ENCODE measurements around the gene GAS2L2. TPM values are rescaled to one million over a fixed set of nuclear protein-coding genes. Genes with fewer than 3 reads are reported as not detected.

GAS2L2 gene
- total and polyA plus RNA-seq, 2 of the 8 experiments (the other 6 are each of a cell fraction or from before 2014, with no cell fraction given): 0.09 to 0.13 TPM

DNA sequence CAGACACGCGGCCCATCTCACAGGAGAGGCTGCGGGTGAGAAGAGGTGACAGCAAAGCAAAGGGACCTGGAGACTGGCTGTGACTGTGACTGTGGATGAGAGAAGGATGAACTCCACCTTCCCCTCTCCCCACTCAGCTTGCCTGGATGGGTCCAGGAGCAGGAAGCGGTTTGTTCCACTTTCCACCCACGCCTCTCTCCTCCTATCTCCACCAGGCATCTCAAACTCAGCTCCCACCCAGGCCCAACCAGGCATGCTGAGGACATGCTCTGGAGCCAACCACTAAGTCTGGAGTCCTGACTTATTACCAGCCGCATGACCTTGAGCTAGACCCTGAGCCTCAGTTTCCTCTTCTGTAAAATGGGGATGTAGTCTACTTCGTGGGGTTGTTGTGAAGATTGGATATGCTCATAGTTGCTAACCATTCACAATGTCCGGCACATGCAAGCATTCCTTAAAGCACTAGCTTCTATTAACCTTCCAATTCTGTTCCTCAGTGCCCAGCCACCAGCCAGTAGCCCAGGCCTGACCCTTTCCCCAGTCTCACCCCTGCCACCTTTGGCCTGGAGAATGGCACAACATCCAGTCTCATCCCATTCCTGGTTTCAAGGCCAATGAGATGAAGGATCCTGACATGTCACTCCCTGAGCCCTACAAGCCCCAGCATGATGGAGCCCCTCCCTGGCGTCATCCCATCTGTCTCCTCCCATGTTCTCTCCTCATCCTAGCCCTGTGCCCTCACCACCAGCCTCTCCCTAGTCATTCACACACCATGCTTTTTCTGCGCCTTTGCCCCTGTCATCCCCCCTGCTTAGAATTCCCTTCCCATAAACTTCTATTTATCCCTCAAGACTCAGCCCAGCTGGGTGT lies 2.3 kb downstream of the GAS2L2 start:
- Histone ChIP-seq H3K79me2 (ENCODE audit: control insufficient read depth in 1 of 2, insufficient read depth in 2 of 2, low read length in 2 of 2) (no peaks in the 10 kb centered on the region), H2AFZ (ENCODE audit: low read length) (0 out of 2 replicates have a peak overlapping the region, but pooled peaks have one; percentile 93), H2BK120ac (replicated peaks; ENCODE audit: low read depth, low read length) (no peak overlapping the region), H3K27me3 (replicated peaks in 1 of 4; ENCODE audit: control insufficient read depth in 3 of 4, extremely low read depth in 1 of 4, insufficient read depth in 3 of 4, low read length in 3 of 4) (peaks cover 2 to 19% (median 12%) of the 10 kb centered on the region in 4 experiments; a peak in 6 of 7 replicates), H2BK12ac (ENCODE audit: low read depth, low read length) (peak overlapping the region; percentile 85; the same call in 1 of the 2 replicates), H3K18ac (ENCODE audit: extremely low read depth, low read length) (peak overlapping the region; percentile 78; the same call in 1 of the 2 replicates), H3K23me2 (ENCODE audit: low read depth, low read length) (no peaks in the 10 kb centered on the region), H4K8ac (ENCODE audit: extremely low read depth, insufficient read depth, low read length) (no peak overlapping the region; the same call in 1 of the 2 replicates), H3K4me1 (replicated peaks in 1 of 4; ENCODE audit: control insufficient read depth in 3 of 4, insufficient read depth in 4 of 4, low read length in 3 of 4) (peaks cover 0 to 12% (median 5%) of the 10 kb centered on the region in 4 experiments; a peak in 5 of 7 replicates), H3K4me3 (ENCODE audit: extremely low read depth in 1 of 4, insufficient read depth in 2 of 4, low read depth in 3 of 4, low read length in 4 of 4) (peak overlapping the region in 3 of 4 experiments; percentile 15 to 50 (median 29); a peak in 4 of 8 replicates), H2BK5ac (ENCODE audit: low read depth, low read length) (0 out of 2 replicates have a peak overlapping the region, but pooled peaks have one; percentile 44), H3K14ac (ENCODE audit: insufficient read length) (no peak overlapping the region), H3K9me3 (ENCODE audit: insufficient read depth in 2 of 2, low read depth in 1 of 2, low read length in 1 of 2) (no peaks in the 10 kb centered on the region), H2BK20ac (ENCODE audit: low read length) (peak overlapping the region; percentile 61; the same call in 1 of the 2 replicates), H2AK5ac (ENCODE audit: low read depth, low read length) (no peak overlapping the region), H4K91ac (replicated peaks; ENCODE audit: insufficient read length, low read length) (peak overlapping the region; percentile 90), H3K4ac (replicated peaks; ENCODE audit: insufficient read length, low read depth, low read length) (no peak overlapping the region), H3K36me3 (ENCODE audit: control insufficient read depth in 2 of 4, insufficient read depth in 4 of 4, low read length in 3 of 4) (no peaks in the 10 kb centered on the region), H3K23ac (ENCODE audit: insufficient read length) (no peak overlapping the region), H4K5ac (ENCODE audit: insufficient read length, low read depth, low read length) (no peak overlapping the region), H3K4me2 (ENCODE audit: insufficient read depth in 1 of 2, low read depth in 2 of 2, low read length in 2 of 2) (peak overlapping the region; percentile 25 to 76; a peak in 3 of 4 replicates), H4K20me1 (replicated peaks in 1 of 2; ENCODE audit: control insufficient read depth in 1 of 2, insufficient read depth in 2 of 2, low read length in 2 of 2) (no peaks in the 10 kb centered on the region), H3K27ac (ENCODE audit: low read depth, low read length) (no peak overlapping the region), H3K9ac (replicated peaks in 1 of 4; ENCODE audit: extremely low read depth in 1 of 4, low read depth in 3 of 4, low read length in 3 of 4) (no peak overlapping the region), H3K79me1 (ENCODE audit: low read depth, low read length) (no peaks in the 10 kb centered on the region), H3K56ac (replicated peaks; ENCODE audit: insufficient read length, low read depth, low read length) (no peak overlapping the region), H2BK15ac (ENCODE audit: low read length) (no peak overlapping the region; the same call in 1 of the 2 replicates)
- no peak for DNase-seq (ENCODE audit: low read depth in 1 of 2, low spot score in 2 of 2)
- FAIRE-seq: no peak
- POLR2A ChIA-PET (ENCODE audit: partially characterized antibody): interaction anchor here (1.0 to 2.3 kb wide), 3 partner anchors 14 to 58 kb away, joined by 3 to 6 read pairs (median 5); partner anchors contain the start of genes RASL10B and TAF15
- CTCF ChIA-PET (ENCODE audit: partially characterized antibody): interaction anchor here (0.9 to 8.4 kb wide), 11 partner anchors 10 to 160 kb away, joined by 3 to 166 read pairs (median 3); partner anchors contain the start of genes C17orf50 and TAF15
- 87% methylated on average over 10 of the region's 10 CpGs; no CpG with 5 or more reads in 1 of the 2 experiments for WGBS, 2 experiments (ENCODE audit: extremely low coverage in 1 of 2, insufficient coverage in 1 of 2, insufficient read length in 1 of 2, insufficient replicate concordance in 2 of 2, low coverage in 1 of 2, low lambda C conversion rate in 2 of 2, missing lambda C conversion rate in 1 of 2)
- peak; percentile 40; the same call in 1 of the 2 replicates for TF ChIP-seq KDM1A (IDR thresholded peaks at IDR 0.05; ENCODE audit: borderline replicate concordance, low read length)
- TF ChIP-seq CBX8 (IDR thresholded peaks at IDR 0.05; ENCODE audit: borderline replicate concordance, low read depth, low read length): no peak
